Gastrocnemius medialis (tissue), 4 donors: Measurements from ENCODE around the gene ATP9A. TPM values are rescaled to one million over a fixed set of nuclear protein-coding genes. Genes with fewer than 3 reads are reported as not detected.

Experiments used
- ATAC-seq, 2 donors: fragments of 150-250 bp; one replicate each; pipeline ENCODE4 v1.9.1; 2016
- DNase-seq, 2 donors: peaks; one replicate each; pipeline ENCODE4 v3.0.0-alpha.2; 2019
- H3K27ac ChIP-seq, 4 donors: fragments of 200-600 bp; sonication (generic); 1 replicate in 1 of 4; 2 replicates in 3 of 4; pipeline ENCODE4 v1.5.1; 2016 to 2018; ENCODE audit warnings: mild to moderate bottlenecking in 2 of 4, moderate library complexity in 1 of 4
- H3K27me3 ChIP-seq, 3 donors: fragments of 200-600 bp; sonication (generic) in 2 of 3; 1 replicate in 1 of 3; 2 replicates in 2 of 3; pipeline versions ENCODE4 v1.5.1 to v1.6.0; 2016 to 2019; ENCODE audit warnings: mild to moderate bottlenecking in 1 of 3, moderate library complexity in 1 of 3
- H3K36me3 ChIP-seq, 2 donors: fragments of 200-600 bp; sonication (generic) in 1 of 2; one replicate each; pipeline ENCODE4 v1.5.1; 2017 to 2018
- H3K4me1 ChIP-seq, 2 donors: fragments of 200-600 bp; sonication (generic) in 1 of 2; one replicate each; pipeline ENCODE4 v1.5.1; 2016 to 2017; ENCODE audit warnings: mild to moderate bottlenecking in 2 of 2
- H3K4me3 ChIP-seq, 4 donors: fragments of 200-600 bp; sonication (generic) in 3 of 4; 1 replicate in 1 of 4; 2 replicates in 3 of 4; pipeline ENCODE4 v1.5.1; 2016 to 2019; ENCODE audit warnings: mild to moderate bottlenecking in 2 of 4
- H3K9me3 ChIP-seq, 3 donors: fragments of 200-600 bp; sonication (generic) in 2 of 3; 1 replicate in 1 of 3; 2 replicates in 2 of 3; pipeline ENCODE4 v1.5.1; 2016 to 2019
- CTCF ChIP-seq, 5 experiments: fragments of 450-650 bp in 3 of 5; fragments of 200-600 bp in 2 of 5; sonication (generic) in 2 of 5; IDR thresholded peaks in 4 of 5; conservative IDR thresholded peaks in 1 of 5; 1 replicate in 4 of 5; 2 replicates in 1 of 5; pipeline ENCODE4 v1.5.1; 2016 to 2019; ENCODE audit warnings: antibody characterized with exemption in 5 of 5, mild to moderate bottlenecking in 3 of 5, moderate library complexity in 3 of 5
- POLR2A ChIP-seq, 2 donors: fragments of 450-650 bp; IDR thresholded peaks; one replicate each; pipeline ENCODE4 v1.6.1; 2017; ENCODE audit warnings: antibody characterized with exemption in 2 of 2, mild to moderate bottlenecking in 2 of 2, moderate library complexity in 2 of 2
- in situ Hi-C, 4 donors: fragments of 200-750 bp; cut with MboI; loops; one replicate each; pipeline versions ENCODE4 v1.15.0 to v1.8.0; 2017; ENCODE audit warnings: low sequenced_read_pairs in 4 of 4
- intact Hi-C: fragments of 100-400 bp; cut with DNase I; formaldehyde crosslinking; loops from one replicate; pipeline ENCODE4 v1.15.1; 2023; ENCODE audit warnings: low total_unique reads
- total RNA-seq, 4 donors: library from RNA; depleted of rRNA; stranded (reverse); fragments of >200 nt; gene quantifications; one replicate each; pipeline versions ENCODE4 v1.1.0 to v1.2.3, GENCODE V29; 2016

Gene ATP9A
- total RNA-seq, 4 donors from 2014 or later = 11.8 to 34.8 (median 20.8) TPM

GRCh38 chr20:51763965-51764602 is 4.1 kb downstream of the ATP9A start:
- Histone ChIP-seq H3K4me3 (no peak overlapping the region), H3K9me3 (no peaks in the 10 kb centered on the region), H3K27ac (no peak overlapping the region), H3K36me3 (no peaks in the 10 kb centered on the region), H3K4me1 (no peaks in the 10 kb centered on the region), H3K27me3 (no peaks in the 10 kb centered on the region)
- intact Hi-C loops = no loop called here
- TF ChIP-seq POLR2A (IDR thresholded peaks at IDR 0.05) = no peak
- TF ChIP-seq CTCF (IDR thresholded peaks at IDR 0.05 in 4 of 5, conservative IDR thresholded peaks at IDR 0.05 in 1 of 5) = no peak
- DNase-seq (no peak), ATAC-seq (no peak)
- in situ Hi-C loops = no loop called here

GRCh38 chr20:51760905-51761546 is 7.2 kb downstream of the ATP9A start:
- no peak overlapping the region for H3K27ac ChIP-seq
- H3K9me3 ChIP-seq = no peaks in the 10 kb centered on the region
- no peak for TF ChIP-seq CTCF (IDR thresholded peaks at IDR 0.05 in 4 of 5, conservative IDR thresholded peaks at IDR 0.05 in 1 of 5)
- TF ChIP-seq POLR2A (IDR thresholded peaks at IDR 0.05) = no peak
- H3K36me3 ChIP-seq = no peaks in the 10 kb centered on the region
- H3K4me1 ChIP-seq = no peaks in the 10 kb centered on the region
- intact Hi-C loops (no loop called here), in situ Hi-C loops (no loop called here)
- DNase-seq = no peak
- ATAC-seq = no peak
- H3K4me3 ChIP-seq = no peak overlapping the region
- H3K27me3 ChIP-seq = no peaks in the 10 kb centered on the region

- in situ Hi-C loops (no loop called here), intact Hi-C loops (no loop called here)
- H3K27ac ChIP-seq = no peak overlapping the region
- H3K4me1 ChIP-seq = no peaks in the 10 kb centered on the region
- ATAC-seq = no peak
- DNase-seq = no peak
- H3K36me3 ChIP-seq = no peaks in the 10 kb centered on the region
- no peak overlapping the region for H3K4me3 ChIP-seq
- no peaks in the 10 kb centered on the region for H3K9me3 ChIP-seq
- TF ChIP-seq CTCF (IDR thresholded peaks at IDR 0.05 in 4 of 5, conservative IDR thresholded peaks at IDR 0.05 in 1 of 5) (no peak), POLR2A (IDR thresholded peaks at IDR 0.05) (no peak)
- no peaks in the 10 kb centered on the region for H3K27me3 ChIP-seq
These were observed 8.2 kb downstream of the ATP9A start for GRCh38 chr20:51759769-51760510.

GRCh38 chr20:51758978-51759544 is 9.1 kb downstream of the ATP9A start:
- H3K36me3 ChIP-seq = no peaks in the 10 kb centered on the region
- H3K27ac ChIP-seq = no peak overlapping the region
- no peak overlapping the region for H3K4me3 ChIP-seq
- no peaks in the 10 kb centered on the region for H3K27me3 ChIP-seq
- no peak for TF ChIP-seq CTCF (IDR thresholded peaks at IDR 0.05 in 4 of 5, conservative IDR thresholded peaks at IDR 0.05 in 1 of 5)
- no peak for TF ChIP-seq POLR2A (IDR thresholded peaks at IDR 0.05)
- in situ Hi-C loops = no loop called here
- no peaks in the 10 kb centered on the region for H3K9me3 ChIP-seq
- no peaks in the 10 kb centered on the region for H3K4me1 ChIP-seq
- DNase-seq (peak in 1 of 2 donors; percentile 13), ATAC-seq (no peak)
- intact Hi-C loops = no loop called here
